ENCODE data around the gene ATXN7L3. TPM values are rescaled to one million over a fixed set of nuclear protein-coding genes. Genes with fewer than 3 reads are reported as not detected.

ATXN7L3 gene
- total RNA-seq, 1 experiment from 2014 or later: 86.7 TPM

DNA sequence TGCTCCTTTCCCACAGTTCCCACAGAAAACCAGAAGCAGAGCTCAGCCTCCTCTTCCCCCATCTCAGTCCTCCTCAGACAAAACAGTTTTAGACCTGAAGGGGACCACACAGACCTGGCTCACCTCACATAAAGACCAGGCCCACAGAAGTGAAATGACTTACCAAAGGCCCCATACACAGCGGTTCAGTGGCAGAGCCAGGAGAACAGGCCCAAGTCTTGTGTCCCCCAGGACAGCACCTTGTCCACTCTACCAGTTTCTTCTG is 14.5 kb upstream of the ATXN7L3 start:
- Histone ChIP-seq H3K9me3 (ENCODE audit: control insufficient read depth in 1 of 2, insufficient read depth in 1 of 2, low read depth in 1 of 2, low read length in 2 of 2) (no peaks in the 10 kb centered on the region), H3K27ac (ENCODE audit: low read depth, low read length) (peak overlapping the region; percentile 8; the same call in 1 of the 2 replicates), H3K9me2 (ENCODE audit: insufficient read depth) (no peaks in the 10 kb centered on the region), H3K79me2 (ENCODE audit: insufficient read depth, low read length) (peaks cover 41% of the 10 kb centered on the region), H4K20me1 (ENCODE audit: insufficient read depth) (no peaks in the 10 kb centered on the region), H3K27me3 (ENCODE audit: insufficient read depth, low read length) (no peaks in the 10 kb centered on the region), H3K4me2 (ENCODE audit: low read length) (no peak overlapping the region), H3K4me1 (ENCODE audit: control insufficient read depth in 1 of 2, insufficient read depth in 2 of 2, low read length in 2 of 2) (peaks cover 15 to 35% of the 10 kb centered on the region in 2 experiments), H3K36me3 (ENCODE audit: control insufficient read depth in 1 of 2, insufficient read depth in 2 of 2, low read length in 2 of 2) (peaks cover 23 to 51% of the 10 kb centered on the region in 2 experiments; a peak in 3 of 4 replicates), H3K4me3 (replicated peaks in 1 of 2; ENCODE audit: low read depth in 1 of 2, low read length in 2 of 2) (no peak overlapping the region), H3K9ac (ENCODE audit: low read length) (no peak overlapping the region), H2AFZ (ENCODE audit: low read depth, low read length, poor library complexity, severe bottlenecking) (no peak overlapping the region)
- POLR2A ChIA-PET: no interaction called here
- CTCF ChIA-PET: no interaction called here
- no peak for TF ChIP-seq ZFX (IDR thresholded peaks at IDR 0.05)
- no peak for TF ChIP-seq SP1 (IDR thresholded peaks at IDR 0.05; ENCODE audit: low read depth)
- no peak for TF ChIP-seq ATF3 (IDR thresholded peaks at IDR 0.05)
- TF ChIP-seq CBX3 (IDR thresholded peaks at IDR 0.05; ENCODE audit: low read depth): no peak
- TF ChIP-seq EGR1 (IDR thresholded peaks at IDR 0.05; ENCODE audit: low read depth): no peak
- TF ChIP-seq EZH2 (IDR thresholded peaks at IDR 0.05): no peak
- TF ChIP-seq REST (IDR thresholded peaks at IDR 0.05; ENCODE audit: low read depth): no peak
- no peak for TF ChIP-seq JUND (IDR thresholded peaks at IDR 0.05)
- TF ChIP-seq TCF7L2 (IDR thresholded peaks at IDR 0.05; ENCODE audit: borderline replicate concordance, extremely low read depth, insufficient read depth, insufficient read length): no peak
- TF ChIP-seq CEBPB (IDR thresholded peaks at IDR 0.05; ENCODE audit: low read depth): no peak
- TF ChIP-seq POLR2AphosphoS5 (IDR thresholded peaks at IDR 0.05; ENCODE audit: low read depth, low read length): no peak
- no peak for TF ChIP-seq EZH2phosphoT487 (IDR thresholded peaks at IDR 0.05; ENCODE audit: borderline replicate concordance)
- no peak for TF ChIP-seq POLR2A (IDR thresholded peaks at IDR 0.05; ENCODE audit: borderline replicate concordance, extremely low read depth, insufficient read depth, insufficient read length)
- no peak for TF ChIP-seq SIN3A (IDR thresholded peaks at IDR 0.05; ENCODE audit: low read depth)
- no peak for TF ChIP-seq SRF (IDR thresholded peaks at IDR 0.05; ENCODE audit: low read depth)
- TF ChIP-seq, protein P1, sequence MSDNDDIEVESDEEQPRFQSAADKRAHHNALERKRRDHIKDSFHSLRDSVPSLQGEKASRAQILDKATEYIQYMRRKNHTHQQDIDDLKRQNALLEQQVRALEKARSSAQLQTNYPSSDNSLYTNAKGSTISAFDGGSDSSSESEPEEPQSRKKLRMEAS (IDR thresholded peaks at IDR 0.05): no peak
- no peak for TF ChIP-seq YY1 (IDR thresholded peaks at IDR 0.05; ENCODE audit: extremely low read depth, insufficient replicate concordance, low read depth, low read length)
- no peak for TF ChIP-seq ZBTB33 (IDR thresholded peaks at IDR 0.05; ENCODE audit: extremely low read depth, insufficient replicate concordance, low read length)
- TF ChIP-seq, protein P2, sequence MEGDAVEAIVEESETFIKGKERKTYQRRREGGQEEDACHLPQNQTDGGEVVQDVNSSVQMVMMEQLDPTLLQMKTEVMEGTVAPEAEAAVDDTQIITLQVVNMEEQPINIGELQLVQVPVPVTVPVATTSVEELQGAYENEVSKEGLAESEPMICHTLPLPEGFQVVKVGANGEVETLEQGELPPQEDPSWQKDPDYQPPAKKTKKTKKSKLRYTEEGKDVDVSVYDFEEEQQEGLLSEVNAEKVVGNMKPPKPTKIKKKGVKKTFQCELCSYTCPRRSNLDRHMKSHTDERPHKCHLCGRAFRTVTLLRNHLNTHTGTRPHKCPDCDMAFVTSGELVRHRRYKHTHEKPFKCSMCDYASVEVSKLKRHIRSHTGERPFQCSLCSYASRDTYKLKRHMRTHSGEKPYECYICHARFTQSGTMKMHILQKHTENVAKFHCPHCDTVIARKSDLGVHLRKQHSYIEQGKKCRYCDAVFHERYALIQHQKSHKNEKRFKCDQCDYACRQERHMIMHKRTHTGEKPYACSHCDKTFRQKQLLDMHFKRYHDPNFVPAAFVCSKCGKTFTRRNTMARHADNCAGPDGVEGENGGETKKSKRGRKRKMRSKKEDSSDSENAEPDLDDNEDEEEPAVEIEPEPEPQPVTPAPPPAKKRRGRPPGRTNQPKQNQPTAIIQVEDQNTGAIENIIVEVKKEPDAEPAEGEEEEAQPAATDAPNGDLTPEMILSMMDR (IDR thresholded peaks at IDR 0.05 in 2 of 3, conservative IDR thresholded peaks at IDR 0.05 in 1 of 3; ENCODE audit: borderline replicate concordance in 1 of 3, insufficient read depth in 1 of 3, low read depth in 2 of 3, low read length in 2 of 3): no peak
- BruUV-seq (replicated peaks): no TSS peak
- intact Hi-C loops (cut with micrococcal nuclease): loop anchor here (10.0 kb wide), 1 partner anchor 311 kb away; no protein-coding TSS in a partner anchor
- RAD21 ChIA-PET (ENCODE audit: low non-redundant PET in 1 of 2, low total read pairs in 2 of 2, uncharacterized antibody in 2 of 2, unreplicated experiment in 2 of 2): no interaction called here
- no peak for DNase-seq (ENCODE audit: low read depth, low spot score)
- ATAC-seq: no peak
